Measurements from ENCODE around the gene KCNF1. TPM values are rescaled to one million over a fixed set of nuclear protein-coding genes. Genes with fewer than 3 reads are reported as not detected.

Gene KCNF1
- total RNA-seq, 1 donor from 2014 or later = 3.1 TPM

DNA sequence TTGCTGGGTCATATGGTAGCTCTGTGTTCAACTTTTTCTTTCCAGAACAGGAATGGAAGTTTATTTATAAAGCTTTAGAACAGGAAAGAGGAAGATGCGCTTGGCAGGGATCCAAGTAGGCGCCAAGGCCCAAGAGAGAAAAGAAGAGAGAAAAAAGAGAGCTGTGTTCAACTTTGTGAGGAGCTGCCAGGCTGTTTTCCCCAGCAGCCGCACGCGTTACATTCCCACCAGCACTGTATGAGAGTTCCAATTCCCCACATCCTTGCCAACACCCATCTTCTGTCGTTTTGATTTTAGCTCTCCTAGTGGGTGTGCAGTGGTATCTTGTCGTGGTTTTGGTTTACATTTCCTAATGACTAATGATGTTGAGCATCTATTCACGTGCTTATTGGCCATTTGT, 51.4 kb downstream of the KCNF1 start:
- H3K36me3 ChIP-seq (ENCODE audit: control insufficient read depth, insufficient read depth, low read length) = no peaks in the 10 kb centered on the region
- no peak overlapping the region for H3K4me3 ChIP-seq (ENCODE audit: low read depth, low read length)
- DNase-seq (ENCODE audit: low read depth) = no peak
- TF ChIP-seq, protein P1, sequence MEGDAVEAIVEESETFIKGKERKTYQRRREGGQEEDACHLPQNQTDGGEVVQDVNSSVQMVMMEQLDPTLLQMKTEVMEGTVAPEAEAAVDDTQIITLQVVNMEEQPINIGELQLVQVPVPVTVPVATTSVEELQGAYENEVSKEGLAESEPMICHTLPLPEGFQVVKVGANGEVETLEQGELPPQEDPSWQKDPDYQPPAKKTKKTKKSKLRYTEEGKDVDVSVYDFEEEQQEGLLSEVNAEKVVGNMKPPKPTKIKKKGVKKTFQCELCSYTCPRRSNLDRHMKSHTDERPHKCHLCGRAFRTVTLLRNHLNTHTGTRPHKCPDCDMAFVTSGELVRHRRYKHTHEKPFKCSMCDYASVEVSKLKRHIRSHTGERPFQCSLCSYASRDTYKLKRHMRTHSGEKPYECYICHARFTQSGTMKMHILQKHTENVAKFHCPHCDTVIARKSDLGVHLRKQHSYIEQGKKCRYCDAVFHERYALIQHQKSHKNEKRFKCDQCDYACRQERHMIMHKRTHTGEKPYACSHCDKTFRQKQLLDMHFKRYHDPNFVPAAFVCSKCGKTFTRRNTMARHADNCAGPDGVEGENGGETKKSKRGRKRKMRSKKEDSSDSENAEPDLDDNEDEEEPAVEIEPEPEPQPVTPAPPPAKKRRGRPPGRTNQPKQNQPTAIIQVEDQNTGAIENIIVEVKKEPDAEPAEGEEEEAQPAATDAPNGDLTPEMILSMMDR (IDR thresholded peaks at IDR 0.05; ENCODE audit: insufficient read depth, low read length, poor library complexity, severe bottlenecking) = no peak
- H3K27me3 ChIP-seq (ENCODE audit: control insufficient read depth, insufficient read depth, low read length) = peaks cover 10% of the 10 kb centered on the region

Other genes starting within 250 kb of the KCNF1 start
- 30.7 and 38.1 TPM in 2 replicates for gene NOL10, start 222.0 kb upstream of the KCNF1 start, total RNA-seq
- gene ATP6V1C2, start 190.3 kb upstream of the KCNF1 start, total RNA-seq = 0.04 TPM in 1 of 2 replicates, not detected in the other
- gene PDIA6, start 99.1 kb upstream of the KCNF1 start, total RNA-seq = 270 and 328 TPM in 2 replicates
- gene SLC66A3, start 243.5 kb downstream of the KCNF1 start, total RNA-seq = 14.2 and 18.6 TPM in 2 replicates

Measured in kidney epithelial cell (primary cell).